C1 segment of cervical spinal cord (tissue), 14 donors: Measurements from ENCODE around the gene NAGPA.

Experiments used
- DNase-seq, 14 donors: peaks; one replicate each; lab custom pipeline; 2025; lab: John Stamatoyannopoulos, UW

The NAGPA gene

GRCh38 chr16:5005916-5006315, 27.8 kb downstream of the NAGPA start:
- no peak for DNase-seq

- DNase-seq: no peak
Measured at GRCh38 chr16:5004311-5004710, 29.4 kb downstream of the NAGPA start.

GRCh38 chr16:5003828-5004227, 29.9 kb downstream of the NAGPA start:
- no peak for DNase-seq

DNA sequence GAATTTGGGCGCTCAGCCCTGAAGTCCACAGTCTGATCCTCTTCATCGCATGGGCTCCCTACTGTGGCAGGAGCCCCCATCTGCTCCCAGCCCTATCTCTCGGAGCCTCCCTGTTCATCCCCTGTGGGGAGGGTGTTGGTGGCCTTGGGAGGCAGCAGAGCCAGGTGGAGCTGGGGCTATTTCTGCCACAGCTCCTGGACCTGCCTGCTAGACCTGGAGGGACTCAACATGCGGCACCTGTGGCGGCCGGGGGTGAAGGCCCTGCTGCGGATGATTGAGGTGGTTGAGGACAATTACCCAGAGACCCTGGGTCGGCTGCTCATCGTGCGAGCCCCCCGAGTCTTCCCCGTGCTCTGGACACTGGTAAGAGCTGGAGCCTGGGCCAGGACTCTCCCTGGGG, 30.5 kb downstream of the NAGPA start:
- no peak for DNase-seq

GRCh38 chr16:5002699-5003143, 31.0 kb downstream of the NAGPA start:
- no peak for DNase-seq

DNA sequence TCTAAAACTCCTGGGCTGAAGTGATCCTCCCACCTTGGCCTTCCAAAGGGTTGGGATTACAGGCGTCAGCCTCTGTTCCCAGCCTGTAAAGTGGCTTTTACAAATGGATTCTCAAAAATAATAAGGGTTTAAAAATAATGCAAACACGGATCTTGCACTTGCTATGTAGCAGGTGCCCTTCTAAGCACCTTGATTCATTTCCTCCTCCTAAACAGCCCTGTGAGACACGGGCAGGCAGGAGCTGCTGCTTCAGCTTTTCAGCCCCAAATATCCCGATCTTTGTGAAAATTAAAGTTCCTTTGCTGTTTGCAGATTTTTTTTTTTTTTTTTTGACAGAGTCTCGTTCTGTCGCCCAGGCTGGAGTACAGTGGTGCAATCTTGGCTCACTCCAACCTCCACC, 31.7 kb downstream of the NAGPA start:
- no peak for DNase-seq

DNA sequence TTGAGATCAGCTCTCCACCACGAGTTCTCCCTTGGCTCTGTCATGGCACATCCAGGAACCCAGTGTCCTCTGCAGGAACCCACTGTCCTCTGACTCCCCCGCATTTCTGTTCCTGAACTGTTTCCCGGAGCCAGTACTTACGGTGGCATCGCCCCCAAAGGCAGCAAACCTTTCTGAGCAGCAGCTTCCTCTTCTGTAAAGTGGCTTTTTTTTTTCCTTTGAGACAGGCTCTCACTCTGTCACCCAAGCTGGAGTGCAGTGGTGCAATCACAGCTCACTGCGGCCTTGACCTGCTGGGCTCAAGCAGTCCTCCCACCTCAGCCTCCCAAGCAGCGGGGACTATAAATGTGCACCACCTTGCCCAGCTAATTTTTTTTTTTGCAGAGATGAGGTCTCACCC, 32.2 kb downstream of the NAGPA start:
- no peak for DNase-seq

DNA sequence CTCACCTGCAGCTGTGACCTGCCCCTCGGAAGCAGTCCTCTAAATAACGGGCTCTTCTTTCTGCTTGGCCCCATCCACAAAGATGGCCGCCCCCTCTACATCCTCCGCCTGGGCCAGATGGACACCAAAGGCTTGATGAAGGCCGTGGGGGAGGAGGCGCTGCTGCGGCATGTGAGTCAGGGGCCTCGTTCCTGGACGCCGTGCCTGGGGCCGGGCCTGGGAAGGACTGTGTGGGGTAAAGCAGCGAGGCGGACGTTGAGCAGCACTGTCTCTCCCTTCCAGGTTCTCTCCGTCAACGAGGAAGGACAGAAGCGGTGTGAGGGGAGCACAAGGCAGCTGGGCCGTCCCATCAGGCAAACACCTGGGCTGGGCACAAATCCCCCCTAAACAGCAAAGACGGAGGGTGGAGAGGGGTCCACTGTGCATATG, 33.1 kb downstream of the NAGPA start:
- no peak for DNase-seq

- DNase-seq: peak in 11 of 14 donors; percentile 7 to 72 (median 40)
Measured at GRCh38 chr16:4994719-4995434, 38.9 kb downstream of the NAGPA start.

DNA sequence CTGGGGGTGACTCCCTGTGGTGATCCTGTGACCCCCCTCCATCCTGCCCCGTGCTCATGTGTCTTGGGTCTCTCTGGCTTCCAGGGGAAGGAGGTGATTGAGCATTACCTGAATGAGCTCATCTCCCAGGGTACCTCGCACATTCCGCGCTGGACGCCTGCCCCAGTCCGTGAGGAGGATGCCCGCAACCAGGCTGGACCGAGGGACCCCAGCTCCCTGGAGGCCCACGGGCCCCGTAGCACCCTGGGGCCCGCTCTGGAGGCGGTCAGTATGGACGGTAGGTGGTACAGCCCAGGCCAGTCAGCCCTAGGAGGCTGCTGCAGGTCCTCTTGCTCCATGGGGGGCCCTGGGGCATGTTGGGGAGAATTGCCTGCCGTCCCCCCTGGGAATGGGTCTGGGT, 42.0 kb downstream of the NAGPA start:
- no peak for DNase-seq

- DNase-seq: no peak
Measured at GRCh38 chr16:4990415-4990814, 43.3 kb downstream of the NAGPA start.

DNA sequence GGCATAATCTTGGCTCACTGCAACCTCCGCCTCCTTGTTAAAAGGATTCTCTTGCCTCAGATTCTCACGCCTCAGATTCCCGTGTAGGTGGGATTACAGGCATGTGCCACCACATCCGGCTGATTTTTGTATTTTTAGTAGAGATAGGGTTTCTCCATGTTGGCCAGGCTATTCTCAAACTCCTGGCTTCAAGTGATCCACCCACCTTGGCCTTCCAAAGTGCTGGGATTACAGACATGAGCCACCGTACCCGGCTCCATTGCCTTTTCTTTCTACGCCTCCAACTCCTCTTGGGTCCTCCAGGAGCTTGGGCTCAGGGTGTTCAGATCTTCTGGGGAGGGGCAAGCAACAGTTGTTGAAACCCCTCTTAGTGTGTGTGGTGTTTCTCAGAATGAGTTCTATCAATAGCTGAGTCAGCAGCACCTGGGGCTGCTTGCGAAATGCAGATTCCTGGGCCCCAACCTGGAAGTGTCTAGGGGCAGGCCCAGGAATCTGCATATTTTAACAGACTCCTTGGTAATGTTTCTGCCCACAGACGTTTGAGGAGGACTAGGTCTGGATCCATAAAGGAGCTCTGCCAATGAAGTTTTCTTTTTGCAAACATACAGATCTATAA, 44.2 kb downstream of the NAGPA start:
- no peak for DNase-seq

DNA sequence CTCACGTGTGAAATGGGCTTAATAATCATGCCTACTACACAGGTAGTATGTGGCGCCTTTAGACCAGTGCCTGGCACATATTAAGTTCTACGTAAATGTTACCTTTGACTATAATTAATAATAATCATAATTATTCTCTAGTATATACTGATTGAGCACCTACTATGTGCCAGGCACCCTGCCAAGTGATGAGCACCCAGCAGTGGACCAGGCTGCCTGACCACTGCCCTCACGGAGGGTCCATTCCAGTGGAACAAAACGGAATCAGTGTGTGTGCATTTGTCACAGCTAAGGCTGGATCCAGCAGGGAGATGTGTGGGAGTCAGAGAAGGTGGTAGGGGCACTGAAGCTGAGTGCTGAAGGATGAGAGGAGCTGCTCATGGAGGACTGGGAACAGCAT, 45.1 kb downstream of the NAGPA start:
- no peak for DNase-seq

GRCh38 chr16:4987580-4988374, 46.0 kb downstream of the NAGPA start:
- DNase-seq: no peak

GRCh38 chr16:4987250-4987579, 46.5 kb downstream of the NAGPA start:
- no peak for DNase-seq

DNA sequence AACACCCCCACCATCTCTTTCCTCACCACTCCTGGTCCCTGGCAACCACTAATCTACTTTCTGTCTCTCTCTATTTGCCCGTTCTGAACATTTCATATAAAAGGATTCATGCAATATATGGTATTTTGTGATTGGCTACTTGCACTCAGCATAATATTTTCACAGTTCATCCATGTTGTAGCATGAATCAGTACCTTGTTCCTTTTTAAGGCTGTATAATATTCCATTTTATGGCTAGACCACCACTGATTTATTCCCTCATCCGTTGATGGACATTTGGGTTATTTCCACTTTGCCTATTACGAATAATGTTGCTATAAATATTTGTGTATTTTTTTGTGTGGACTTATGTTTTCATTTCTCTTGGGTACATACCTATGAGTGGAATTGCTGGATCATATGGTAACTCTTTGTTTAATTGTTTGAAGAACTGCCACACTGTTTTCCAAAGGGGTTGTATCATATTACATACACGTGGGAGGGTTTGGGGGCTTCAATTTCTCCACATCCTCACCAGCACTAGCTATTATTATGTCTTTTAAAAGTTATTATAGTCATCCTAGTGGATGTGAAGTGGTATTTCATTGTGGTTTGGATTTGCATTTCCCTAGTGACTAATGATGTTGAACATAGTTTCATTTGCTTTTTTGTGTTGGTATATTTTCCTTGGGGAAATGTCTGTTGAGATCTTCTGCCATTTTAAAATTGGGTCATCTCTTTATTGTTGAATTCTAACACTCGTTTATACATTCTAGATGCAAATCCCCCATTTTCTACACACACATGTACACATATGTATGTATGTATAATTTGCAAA, 49.4 kb downstream of the NAGPA start:
- no peak for DNase-seq

- peak in 2 of 14 donors; percentile 6 to 39 for DNase-seq
Measured at GRCh38 chr16:4982056-4982867, 51.5 kb downstream of the NAGPA start.

DNA sequence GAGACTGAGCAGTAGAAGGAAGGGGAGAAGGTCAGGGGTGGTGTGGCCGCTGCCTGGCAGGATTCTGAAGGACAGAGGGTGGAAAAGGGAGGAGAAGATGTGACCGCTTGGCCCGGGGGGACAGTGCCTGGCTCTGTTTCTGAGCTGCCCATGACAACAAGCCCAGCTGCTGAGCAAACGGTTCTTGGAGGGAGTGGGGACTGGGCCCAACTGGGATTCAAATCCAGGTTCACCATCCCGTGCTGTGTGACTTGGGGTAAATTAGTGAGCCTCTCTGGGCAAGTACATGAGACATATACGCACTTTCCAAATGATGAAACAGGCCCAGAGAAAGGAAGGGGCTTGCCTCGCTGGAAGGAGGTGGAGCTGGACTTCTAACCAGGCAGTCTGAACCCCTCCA, 52.3 kb downstream of the NAGPA start:
- peak in 1 of 14 donors; percentile 57 for DNase-seq

DNA sequence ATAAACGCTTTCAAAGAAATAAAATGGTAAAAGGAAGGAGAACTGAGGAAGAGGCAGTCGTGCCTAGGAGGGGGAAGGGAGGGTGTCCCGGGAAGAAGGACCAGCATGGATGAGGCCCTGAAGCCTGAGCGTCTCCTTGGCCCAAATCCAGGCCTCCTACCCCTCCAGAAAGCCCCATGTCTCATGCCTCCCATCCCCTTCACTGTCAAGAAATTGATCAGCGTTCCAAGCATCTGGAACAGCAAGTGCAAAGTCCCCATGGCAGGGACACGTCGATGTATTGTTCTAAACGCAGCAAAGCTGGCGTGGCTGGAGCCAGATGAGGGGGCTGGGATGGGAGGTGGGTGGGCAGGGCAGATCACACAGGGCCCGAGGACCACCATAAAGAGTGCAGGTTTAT, 53.0 kb downstream of the NAGPA start:
- DNase-seq: no peak

- no peak for DNase-seq
Measured at GRCh38 chr16:4979736-4980660, 53.7 kb downstream of the NAGPA start.
